ENCODE measurements around the gene KRTAP27-1.

KRTAP27-1 gene

DNA sequence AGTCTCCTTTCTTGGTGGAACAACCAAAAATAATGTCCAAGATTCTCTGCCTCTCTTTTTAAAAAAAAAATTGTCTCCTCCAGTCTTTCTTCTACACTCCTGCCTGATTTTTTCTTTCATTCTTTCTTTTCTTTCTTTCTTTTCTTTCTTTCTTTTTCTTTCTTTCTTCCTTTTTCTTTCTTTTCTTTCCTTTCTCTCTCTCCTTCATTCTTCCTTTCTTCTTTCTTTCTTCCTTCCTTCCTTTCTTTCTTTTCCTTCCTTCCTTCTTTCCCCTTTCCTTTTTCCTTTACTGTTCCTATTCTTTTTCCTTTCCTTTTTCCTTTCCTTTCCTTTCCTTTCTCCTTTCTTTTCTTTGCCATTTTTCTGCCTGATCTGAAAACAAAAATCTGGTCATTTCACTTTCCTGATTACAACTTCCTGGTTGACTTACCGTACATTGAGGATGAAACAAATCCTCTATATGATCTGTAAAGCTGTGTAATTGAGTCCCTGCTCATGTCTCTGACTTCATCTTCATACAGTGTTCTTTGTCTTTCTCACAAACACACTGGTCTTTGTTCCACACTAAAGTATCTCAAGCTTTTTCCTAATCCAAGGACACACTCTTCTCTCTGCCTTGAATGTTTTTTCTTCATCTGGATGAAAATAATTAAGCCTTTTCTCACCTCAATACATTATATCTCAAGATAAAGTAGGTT is 17.0 kb upstream of the KRTAP27-1 start:
- H3K14ac ChIP-seq (ENCODE audit: low read length) = no peak overlapping the region
- H4K91ac ChIP-seq (ENCODE audit: low read depth, low read length, poor library complexity) = no peak overlapping the region
- H3K79me1 ChIP-seq (ENCODE audit: low read depth, low read length) = no peaks in the 10 kb centered on the region
- DNase-seq (ENCODE audit: low spot score) = no peak
- H3K9me3 ChIP-seq (replicated peaks in 1 of 2; ENCODE audit: control insufficient read depth in 2 of 2, insufficient read depth in 1 of 2, low read depth in 1 of 2, low read length in 2 of 2) = no peaks in the 10 kb centered on the region
- no peak overlapping the region for H3K23ac ChIP-seq (ENCODE audit: low read depth, low read length, poor library complexity)
- no peak overlapping the region for H3K4me3 ChIP-seq (ENCODE audit: low read length in 2 of 2)
- no peak overlapping the region for H3K4ac ChIP-seq (ENCODE audit: low read length)
- H2BK12ac ChIP-seq (ENCODE audit: low read length) = no peak overlapping the region
- no peak overlapping the region for H2BK5ac ChIP-seq (ENCODE audit: low read length)
- peaks cover 2% of the 10 kb centered on the region in 2 donors for H3K4me1 ChIP-seq (ENCODE audit: control insufficient read depth in 2 of 2, insufficient read depth in 1 of 2, low read depth in 1 of 2, low read length in 2 of 2)
- no peak overlapping the region for H3K18ac ChIP-seq (ENCODE audit: low read length)
- H2AFZ ChIP-seq (ENCODE audit: low read length) = no peak overlapping the region
- H3K36me3 ChIP-seq (replicated peaks in 1 of 2; ENCODE audit: control insufficient read depth in 2 of 2, insufficient read depth in 2 of 2, low read length in 2 of 2) = no peaks in the 10 kb centered on the region
- H2AK5ac ChIP-seq (ENCODE audit: low read depth, low read length) = no peak overlapping the region
- no peak overlapping the region for H3K27ac ChIP-seq (replicated peaks; ENCODE audit: low read length)
- no CpG with 5 or more reads among the region's 1 CpG for WGBS, 2 donors (ENCODE audit: extremely low coverage in 2 of 2, insufficient read length in 2 of 2, insufficient replicate concordance in 1 of 2)
- no peak overlapping the region for H3K9ac ChIP-seq (ENCODE audit: low read depth, low read length, poor library complexity)
- H3K4me2 ChIP-seq (ENCODE audit: insufficient read depth, low read length, poor library complexity, severe bottlenecking) = no peak overlapping the region
- H4K8ac ChIP-seq (ENCODE audit: low read depth, low read length) = no peak overlapping the region
- no peak overlapping the region for H2BK120ac ChIP-seq (ENCODE audit: low read depth, low read length)
- H2BK15ac ChIP-seq (ENCODE audit: low read length) = no peak overlapping the region
- H3K27me3 ChIP-seq (ENCODE audit: control insufficient read depth in 3 of 3, insufficient read depth in 3 of 3, low read depth in 1 of 3, low read length in 3 of 3) = no peaks in the 10 kb centered on the region

DNA sequence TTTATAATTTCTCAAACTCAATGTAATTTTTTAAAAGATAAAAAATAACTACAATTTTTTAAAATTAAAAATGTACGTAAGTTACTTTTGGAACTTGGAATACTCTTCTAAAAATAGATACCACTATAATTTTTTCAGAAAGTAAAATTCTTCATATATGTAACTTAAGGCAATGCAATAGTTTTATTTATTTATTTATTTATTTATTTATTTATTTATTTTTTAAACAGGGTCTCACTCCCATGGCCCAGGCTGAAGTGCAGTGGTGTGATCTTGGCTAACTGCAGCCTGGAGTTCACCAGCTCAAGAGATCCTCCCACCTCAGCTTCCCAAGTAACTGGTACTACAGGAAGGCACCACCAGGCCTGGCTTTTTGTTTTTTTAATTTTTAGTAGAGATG is 14.0 kb upstream of the KRTAP27-1 start:
- no CpG with 5 or more reads among the region's 1 CpG for WGBS, 2 donors (ENCODE audit: extremely low coverage in 2 of 2, insufficient read length in 2 of 2, insufficient replicate concordance in 1 of 2)
- no peak overlapping the region for H2AFZ ChIP-seq (ENCODE audit: low read length)
- H3K9me3 ChIP-seq (replicated peaks in 1 of 2; ENCODE audit: control insufficient read depth in 2 of 2, insufficient read depth in 1 of 2, low read depth in 1 of 2, low read length in 2 of 2) = no peaks in the 10 kb centered on the region
- no peak overlapping the region for H2BK12ac ChIP-seq (ENCODE audit: low read length)
- H3K27me3 ChIP-seq (ENCODE audit: control insufficient read depth in 3 of 3, insufficient read depth in 3 of 3, low read depth in 1 of 3, low read length in 3 of 3) = no peaks in the 10 kb centered on the region
- H3K23ac ChIP-seq (ENCODE audit: low read depth, low read length, poor library complexity) = no peak overlapping the region
- H2AK5ac ChIP-seq (ENCODE audit: low read depth, low read length) = no peak overlapping the region
- no peak overlapping the region for H3K4ac ChIP-seq (ENCODE audit: low read length)
- H2BK5ac ChIP-seq (ENCODE audit: low read length) = no peak overlapping the region
- no peak overlapping the region for H3K4me2 ChIP-seq (ENCODE audit: insufficient read depth, low read length, poor library complexity, severe bottlenecking)
- no peak overlapping the region for H3K9ac ChIP-seq (ENCODE audit: low read depth, low read length, poor library complexity)
- H3K4me3 ChIP-seq (ENCODE audit: low read length in 2 of 2) = no peak overlapping the region
- H3K4me1 ChIP-seq (ENCODE audit: control insufficient read depth in 2 of 2, insufficient read depth in 1 of 2, low read depth in 1 of 2, low read length in 2 of 2) = peaks cover 2% of the 10 kb centered on the region in 2 donors
- DNase-seq (ENCODE audit: low spot score) = no peak
- no peaks in the 10 kb centered on the region for H3K79me1 ChIP-seq (ENCODE audit: low read depth, low read length)
- no peak overlapping the region for H4K91ac ChIP-seq (ENCODE audit: low read depth, low read length, poor library complexity)
- H2BK15ac ChIP-seq (ENCODE audit: low read length) = no peak overlapping the region
- no peak overlapping the region for H4K8ac ChIP-seq (ENCODE audit: low read depth, low read length)
- no peak overlapping the region for H2BK120ac ChIP-seq (ENCODE audit: low read depth, low read length)
- no peak overlapping the region for H3K27ac ChIP-seq (replicated peaks; ENCODE audit: low read length)
- H3K36me3 ChIP-seq (replicated peaks in 1 of 2; ENCODE audit: control insufficient read depth in 2 of 2, insufficient read depth in 2 of 2, low read length in 2 of 2) = no peaks in the 10 kb centered on the region
- H3K18ac ChIP-seq (ENCODE audit: low read length) = no peak overlapping the region
- H3K14ac ChIP-seq (ENCODE audit: low read length) = no peak overlapping the region

DNA sequence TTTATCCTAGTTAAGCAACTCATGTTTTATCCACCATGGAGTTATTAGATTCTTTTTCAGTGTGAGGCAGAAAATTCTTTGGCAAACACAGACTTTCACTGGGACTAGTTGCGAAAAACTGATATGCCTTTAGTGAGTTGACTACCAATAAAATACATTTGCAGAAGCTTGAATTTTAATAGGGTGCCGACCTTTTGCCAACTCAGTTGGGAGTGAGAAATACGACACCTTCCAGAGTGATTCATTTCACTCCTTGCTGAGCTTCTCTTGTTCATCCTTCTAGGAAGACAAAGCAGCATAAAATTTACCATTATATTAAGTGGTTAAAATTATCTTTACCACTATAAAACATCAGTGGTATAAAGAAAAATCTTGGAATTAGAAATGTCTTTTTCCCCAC is 12.1 kb upstream of the KRTAP27-1 start:
- no peak overlapping the region for H3K4me3 ChIP-seq (ENCODE audit: low read length in 2 of 2)
- peaks cover 2% of the 10 kb centered on the region in 2 donors for H3K4me1 ChIP-seq (ENCODE audit: control insufficient read depth in 2 of 2, insufficient read depth in 1 of 2, low read depth in 1 of 2, low read length in 2 of 2)
- no peaks in the 10 kb centered on the region for H3K79me1 ChIP-seq (ENCODE audit: low read depth, low read length)
- H3K4me2 ChIP-seq (ENCODE audit: insufficient read depth, low read length, poor library complexity, severe bottlenecking) = no peak overlapping the region
- no peak overlapping the region for H3K23ac ChIP-seq (ENCODE audit: low read depth, low read length, poor library complexity)
- H4K91ac ChIP-seq (ENCODE audit: low read depth, low read length, poor library complexity) = no peak overlapping the region
- H3K9ac ChIP-seq (ENCODE audit: low read depth, low read length, poor library complexity) = no peak overlapping the region
- H3K9me3 ChIP-seq (replicated peaks in 1 of 2; ENCODE audit: control insufficient read depth in 2 of 2, insufficient read depth in 1 of 2, low read depth in 1 of 2, low read length in 2 of 2) = no peaks in the 10 kb centered on the region
- no peak overlapping the region for H2AK5ac ChIP-seq (ENCODE audit: low read depth, low read length)
- no peak for DNase-seq (ENCODE audit: low spot score)
- no peak overlapping the region for H2AFZ ChIP-seq (ENCODE audit: low read length)
- H3K4ac ChIP-seq (ENCODE audit: low read length) = no peak overlapping the region
- H2BK5ac ChIP-seq (ENCODE audit: low read length) = no peak overlapping the region
- H3K18ac ChIP-seq (ENCODE audit: low read length) = no peak overlapping the region
- H3K27me3 ChIP-seq (ENCODE audit: control insufficient read depth in 3 of 3, insufficient read depth in 3 of 3, low read depth in 1 of 3, low read length in 3 of 3) = no peaks in the 10 kb centered on the region
- no peak overlapping the region for H4K8ac ChIP-seq (ENCODE audit: low read depth, low read length)
- no peak overlapping the region for H3K14ac ChIP-seq (ENCODE audit: low read length)
- H3K27ac ChIP-seq (replicated peaks; ENCODE audit: low read length) = no peak overlapping the region
- no peaks in the 10 kb centered on the region for H3K36me3 ChIP-seq (replicated peaks in 1 of 2; ENCODE audit: control insufficient read depth in 2 of 2, insufficient read depth in 2 of 2, low read length in 2 of 2)
- WGBS, 2 donors (ENCODE audit: extremely low coverage in 2 of 2, insufficient read length in 2 of 2, insufficient replicate concordance in 1 of 2) = no CpG with 5 or more reads among the region's 3 CpGs
- H2BK15ac ChIP-seq (ENCODE audit: low read length) = no peak overlapping the region
- H2BK120ac ChIP-seq (ENCODE audit: low read depth, low read length) = no peak overlapping the region
- no peak overlapping the region for H2BK12ac ChIP-seq (ENCODE audit: low read length)

DNA sequence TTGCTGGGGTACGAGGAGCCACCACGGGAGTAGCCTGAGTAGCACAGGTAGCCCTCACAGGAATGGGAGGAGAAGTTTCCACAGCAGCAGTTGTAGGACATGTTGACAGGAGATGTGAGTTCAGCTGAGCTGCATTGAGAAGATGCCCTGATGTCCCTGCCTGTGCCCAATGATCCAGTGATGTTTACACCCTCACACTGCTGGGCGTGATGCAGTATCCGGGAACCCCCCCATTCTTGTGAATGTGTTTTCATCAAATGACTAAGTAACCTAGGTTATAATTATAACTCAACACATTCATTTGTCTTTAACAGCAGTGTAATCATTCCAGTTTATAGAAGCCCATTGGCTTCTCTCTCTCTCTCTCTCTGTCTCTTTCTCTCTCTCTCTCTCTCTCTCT is 11.0 kb upstream of the KRTAP27-1 start, which contains the start of gene KRTAP23-1:
Gene KRTAP23-1 (minus strand): TSS at position 101 of the 400 bp plus-strand sequence. CDS start 0 bp downstream, at position 101.
- Histone ChIP-seq H3K18ac (ENCODE audit: low read length) (peak within 1 kb of the TSS; percentile 49), H2BK12ac (ENCODE audit: low read length) (no peak within 1 kb of the TSS), H3K23ac (ENCODE audit: low read depth, low read length, poor library complexity) (no peak within 1 kb of the TSS), H2BK15ac (ENCODE audit: low read length) (no peak within 1 kb of the TSS), H3K27ac (replicated peaks; ENCODE audit: low read length) (no peak within 1 kb of the TSS), H3K79me1 (ENCODE audit: low read depth, low read length) (no peaks in the 10 kb centered on the region), H2BK5ac (ENCODE audit: low read length) (peak within 1 kb of the TSS; percentile 35), H2AFZ (ENCODE audit: low read length) (no peak within 1 kb of the TSS), H2BK120ac (ENCODE audit: low read depth, low read length) (no peak within 1 kb of the TSS), H4K8ac (ENCODE audit: low read depth, low read length) (no peak within 1 kb of the TSS), H3K9me3 (replicated peaks in 1 of 2; ENCODE audit: control insufficient read depth in 2 of 2, insufficient read depth in 1 of 2, low read depth in 1 of 2, low read length in 2 of 2) (peaks cover 0 to 2% of the 10 kb centered on the region in 2 donors), H3K4ac (ENCODE audit: low read length) (no peak within 1 kb of the TSS), H4K91ac (ENCODE audit: low read depth, low read length, poor library complexity) (no peak within 1 kb of the TSS), H3K27me3 (ENCODE audit: control insufficient read depth in 3 of 3, insufficient read depth in 3 of 3, low read depth in 1 of 3, low read length in 3 of 3) (no peaks in the 10 kb centered on the region), H2AK5ac (ENCODE audit: low read depth, low read length) (no peak within 1 kb of the TSS), H3K14ac (ENCODE audit: low read length) (no peak within 1 kb of the TSS), H3K4me3 (ENCODE audit: low read length in 2 of 2) (no peak within 1 kb of the TSS), H3K4me2 (ENCODE audit: insufficient read depth, low read length, poor library complexity, severe bottlenecking) (no peak within 1 kb of the TSS), H3K36me3 (replicated peaks in 1 of 2; ENCODE audit: control insufficient read depth in 2 of 2, insufficient read depth in 2 of 2, low read length in 2 of 2) (no peaks in the 10 kb centered on the region), H3K9ac (ENCODE audit: low read depth, low read length, poor library complexity) (no peak within 1 kb of the TSS), H3K4me1 (ENCODE audit: control insufficient read depth in 2 of 2, insufficient read depth in 1 of 2, low read depth in 1 of 2, low read length in 2 of 2) (peaks cover 2% of the 10 kb centered on the region in 2 donors)
- DNase-seq (ENCODE audit: low spot score) = no peak
- WGBS, 2 donors (ENCODE audit: extremely low coverage in 2 of 2, insufficient read length in 2 of 2, insufficient replicate concordance in 1 of 2) = no CpG with 5 or more reads among the region's 4 CpGs
